22Rv1 (cell line): ENCODE measurements around the gene PWP2.
"Not testable (repeated sequence)": the region's sequence is repeated elsewhere in the genome, so short reads cannot be mapped to it uniquely, and the experiment has no call there.

Source experiments
- ZFX ChIP-seq: fragments of 450-650 bp; IDR thresholded peaks from 2 replicates; pipeline ENCODE4 v1.6.1; 2017; ENCODE audit warnings: antibody characterized with exemption, borderline replicate concordance
- TF ChIP-seq, protein P1 (sequence below): fragments of 450-650 bp; IDR thresholded peaks from 2 replicates; pipeline ENCODE4 v1.5.1; 2017; ENCODE audit warnings: mild to moderate bottlenecking

DNA sequence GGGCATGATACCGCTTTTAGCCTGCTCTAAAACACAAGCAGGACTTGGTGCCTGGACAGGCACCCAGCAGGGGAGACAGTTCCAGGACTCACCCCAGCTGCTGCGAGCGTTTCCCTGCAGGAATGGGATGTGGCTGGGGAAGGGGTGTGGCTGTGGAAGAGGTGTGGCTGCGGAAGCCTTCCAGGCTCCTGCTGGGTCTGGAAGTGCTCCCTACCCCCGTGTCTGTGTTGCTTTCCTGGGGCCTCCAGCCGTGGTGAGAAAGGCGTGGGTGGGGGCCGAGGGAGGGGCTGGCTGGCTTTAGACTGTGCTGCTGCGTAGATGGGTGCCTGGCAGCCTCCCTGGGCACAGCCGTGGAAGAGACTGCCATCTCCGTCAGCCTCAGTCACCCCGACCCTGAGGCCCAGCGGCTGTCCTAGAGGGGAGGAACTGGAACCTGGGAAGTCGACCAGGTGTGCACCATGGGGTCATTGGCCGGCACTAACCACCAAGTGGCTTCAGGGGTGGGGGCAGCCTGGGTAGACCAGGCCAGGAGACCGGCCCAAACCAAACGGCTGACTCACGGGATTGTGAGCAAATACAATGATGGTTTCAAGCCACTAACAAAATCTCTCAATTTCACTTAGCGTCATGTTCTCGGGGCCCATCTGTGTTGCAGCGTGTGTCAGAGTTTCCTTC, 46.2 kb downstream of the PWP2 start:
- TF ChIP-seq, protein P1, sequence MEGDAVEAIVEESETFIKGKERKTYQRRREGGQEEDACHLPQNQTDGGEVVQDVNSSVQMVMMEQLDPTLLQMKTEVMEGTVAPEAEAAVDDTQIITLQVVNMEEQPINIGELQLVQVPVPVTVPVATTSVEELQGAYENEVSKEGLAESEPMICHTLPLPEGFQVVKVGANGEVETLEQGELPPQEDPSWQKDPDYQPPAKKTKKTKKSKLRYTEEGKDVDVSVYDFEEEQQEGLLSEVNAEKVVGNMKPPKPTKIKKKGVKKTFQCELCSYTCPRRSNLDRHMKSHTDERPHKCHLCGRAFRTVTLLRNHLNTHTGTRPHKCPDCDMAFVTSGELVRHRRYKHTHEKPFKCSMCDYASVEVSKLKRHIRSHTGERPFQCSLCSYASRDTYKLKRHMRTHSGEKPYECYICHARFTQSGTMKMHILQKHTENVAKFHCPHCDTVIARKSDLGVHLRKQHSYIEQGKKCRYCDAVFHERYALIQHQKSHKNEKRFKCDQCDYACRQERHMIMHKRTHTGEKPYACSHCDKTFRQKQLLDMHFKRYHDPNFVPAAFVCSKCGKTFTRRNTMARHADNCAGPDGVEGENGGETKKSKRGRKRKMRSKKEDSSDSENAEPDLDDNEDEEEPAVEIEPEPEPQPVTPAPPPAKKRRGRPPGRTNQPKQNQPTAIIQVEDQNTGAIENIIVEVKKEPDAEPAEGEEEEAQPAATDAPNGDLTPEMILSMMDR: not testable (repeated sequence)
- TF ChIP-seq ZFX: not testable (repeated sequence)
